Ascending aorta (tissue), 2 donors: Measurements from ENCODE around the gene FBXO33. TPM values are rescaled to one million over a fixed set of nuclear protein-coding genes. Genes with fewer than 3 reads are reported as not detected.

Source experiments
- DNase-seq, 2 donors: peaks; one replicate each; pipeline ENCODE4 v3.0.0-alpha.2; 2019; ENCODE audit warnings: low spot score in 2 of 2
- H3K27ac ChIP-seq, 2 donors: fragments of 200-600 bp; sonication (generic); one replicate each; pipeline ENCODE4 v1.5.1; 2016 to 2017; ENCODE audit warnings: mild to moderate bottlenecking in 1 of 2
- H3K27me3 ChIP-seq: fragments of 200-600 bp; sonication (generic); one replicate; pipeline ENCODE4 v1.5.1; 2017
- H3K36me3 ChIP-seq, 2 donors: fragments of 200-600 bp; sonication (generic); one replicate each; pipeline ENCODE4 v1.5.1; 2016
- H3K4me1 ChIP-seq, 2 donors: fragments of 200-600 bp; sonication (generic); one replicate each; pipeline ENCODE4 v1.5.1; 2016 to 2017; ENCODE audit warnings: mild to moderate bottlenecking in 1 of 2
- H3K4me3 ChIP-seq, 2 donors: fragments of 200-600 bp; sonication (generic); one replicate each; pipeline ENCODE4 v1.5.1; 2016 to 2017; ENCODE audit warnings: mild to moderate bottlenecking in 1 of 2
- H3K9me3 ChIP-seq, 2 donors: fragments of 200-600 bp; sonication (generic); one replicate each; pipeline ENCODE4 v1.5.1; 2016
- intact Hi-C: fragments of 100-400 bp; cut with DNase I; formaldehyde crosslinking; loops from one replicate; pipeline ENCODE4 v1.15.1; 2023
- total RNA-seq: library from RNA; depleted of rRNA; stranded (reverse); fragments of >200 nt; gene quantifications from one replicate; pipeline ENCODE4 v1.1.0, GENCODE V29; 2016
- TF ChIP-seq, protein P1 (sequence below), 3 experiments: fragments of 200-600 bp in 2 of 3; fragments of 450-650 bp in 1 of 3; sonication (generic) in 2 of 3; IDR thresholded peaks; one replicate each; pipeline ENCODE4 v1.5.1; 2016 to 2019; ENCODE audit warnings: antibody characterized with exemption in 3 of 3, mild to moderate bottlenecking in 1 of 3, moderate library complexity in 1 of 3

FBXO33 gene
- total RNA-seq, 1 donor from 2014 or later, result 14.5 TPM

DNA sequence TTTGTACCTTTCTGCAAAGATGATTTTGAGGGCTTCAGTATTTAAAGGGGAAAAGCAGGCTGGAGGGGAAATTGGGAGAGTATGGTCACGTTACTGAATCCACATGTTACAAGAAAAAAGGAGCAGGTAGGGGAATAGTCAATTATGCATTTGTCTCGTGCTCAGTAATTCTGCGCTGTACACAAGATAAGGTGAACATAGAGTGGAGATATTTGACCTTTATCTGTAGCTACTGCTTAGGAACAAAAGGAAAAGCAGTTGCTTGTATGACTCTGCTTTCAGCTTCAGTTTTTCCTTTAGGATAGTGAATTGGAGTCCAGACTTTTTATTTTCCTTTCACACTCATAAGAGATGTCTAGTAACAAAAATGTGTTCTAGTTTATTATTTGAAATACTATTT lies 49.8 kb downstream of the FBXO33 start:
- H3K36me3 ChIP-seq, result no peaks in the 10 kb centered on the region
- intact Hi-C loops, result no loop called here

DNA sequence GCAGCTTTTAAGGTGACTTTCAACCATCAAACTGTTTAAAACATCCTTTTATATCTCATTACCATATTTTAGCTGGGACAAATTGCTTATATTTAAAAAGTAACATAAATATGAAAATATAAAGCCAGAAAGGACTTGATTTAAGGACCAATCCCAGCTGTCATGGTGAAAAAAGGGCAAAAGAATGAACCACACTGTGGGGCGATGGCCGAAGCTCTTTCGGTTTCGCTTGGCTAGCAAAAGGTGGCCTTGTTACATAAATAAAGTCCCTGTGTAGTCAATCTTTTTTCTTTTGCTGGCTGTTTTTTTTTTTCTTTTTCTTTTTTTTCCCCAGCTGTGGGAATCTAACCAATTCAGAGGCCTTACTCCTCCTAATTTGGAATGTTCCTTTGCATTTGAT lies 50.9 kb downstream of the FBXO33 start:
- peak overlapping the region; percentile 35 to 45 for H3K4me3 ChIP-seq
- intact Hi-C loops, result loop anchor here (2.0 kb wide), 1 partner anchor 49 kb away; no protein-coding TSS in a partner anchor

More for the DNA sequence above, 49.8 kb downstream of the FBXO33 start:
- no peak overlapping the region for H3K4me3 ChIP-seq
- H3K27ac ChIP-seq, result peak overlapping the region in 1 of 2 donors; percentile 72
- H3K9me3 ChIP-seq, result no peaks in the 10 kb centered on the region
- no peak for DNase-seq
- no peaks in the 10 kb centered on the region for H3K27me3 ChIP-seq
- H3K4me1 ChIP-seq, result peaks cover 0 to 3% of the 10 kb centered on the region in 2 donors
- TF ChIP-seq, protein P1, sequence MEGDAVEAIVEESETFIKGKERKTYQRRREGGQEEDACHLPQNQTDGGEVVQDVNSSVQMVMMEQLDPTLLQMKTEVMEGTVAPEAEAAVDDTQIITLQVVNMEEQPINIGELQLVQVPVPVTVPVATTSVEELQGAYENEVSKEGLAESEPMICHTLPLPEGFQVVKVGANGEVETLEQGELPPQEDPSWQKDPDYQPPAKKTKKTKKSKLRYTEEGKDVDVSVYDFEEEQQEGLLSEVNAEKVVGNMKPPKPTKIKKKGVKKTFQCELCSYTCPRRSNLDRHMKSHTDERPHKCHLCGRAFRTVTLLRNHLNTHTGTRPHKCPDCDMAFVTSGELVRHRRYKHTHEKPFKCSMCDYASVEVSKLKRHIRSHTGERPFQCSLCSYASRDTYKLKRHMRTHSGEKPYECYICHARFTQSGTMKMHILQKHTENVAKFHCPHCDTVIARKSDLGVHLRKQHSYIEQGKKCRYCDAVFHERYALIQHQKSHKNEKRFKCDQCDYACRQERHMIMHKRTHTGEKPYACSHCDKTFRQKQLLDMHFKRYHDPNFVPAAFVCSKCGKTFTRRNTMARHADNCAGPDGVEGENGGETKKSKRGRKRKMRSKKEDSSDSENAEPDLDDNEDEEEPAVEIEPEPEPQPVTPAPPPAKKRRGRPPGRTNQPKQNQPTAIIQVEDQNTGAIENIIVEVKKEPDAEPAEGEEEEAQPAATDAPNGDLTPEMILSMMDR (IDR thresholded peaks at IDR 0.05), result no peak

DNA sequence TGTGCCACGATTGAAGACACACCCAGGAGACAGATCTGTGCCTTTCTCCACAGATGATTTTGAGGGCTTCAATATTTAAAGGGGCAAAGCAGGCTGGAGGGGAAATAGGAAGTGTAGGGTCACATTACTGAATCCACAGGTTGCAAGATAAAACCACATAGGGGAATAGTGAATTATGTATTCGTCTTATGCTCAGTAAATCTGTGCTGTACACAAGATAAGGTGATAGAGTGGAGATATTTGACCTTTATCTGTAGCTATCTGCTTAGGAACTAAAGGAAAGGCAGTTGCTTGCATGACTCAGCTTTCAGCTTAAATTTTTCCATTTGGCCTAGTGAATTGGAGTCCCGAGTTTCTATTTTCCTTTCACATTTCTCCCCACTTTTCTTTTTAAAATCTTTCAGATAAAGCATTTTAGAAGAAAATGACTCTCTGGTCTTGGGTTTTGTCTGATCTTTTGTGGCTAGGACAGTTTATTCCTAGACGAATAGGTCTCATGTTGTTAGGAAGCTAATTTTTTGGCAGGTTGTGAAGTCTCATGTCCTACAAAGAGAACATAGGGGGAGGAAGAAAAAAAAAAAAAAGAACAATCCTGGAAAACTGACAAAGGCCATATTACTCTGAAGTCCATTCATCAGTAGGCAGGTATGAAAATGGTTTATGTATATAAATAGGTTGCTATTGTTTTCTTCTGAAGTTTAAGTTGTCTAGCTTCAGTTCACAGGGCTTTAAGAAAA lies 55.4 kb downstream of the FBXO33 start:
- Histone ChIP-seq H3K9me3 (no peaks in the 10 kb centered on the region), H3K27ac (peak overlapping the region; percentile 75 to 82), H3K4me1 (peaks cover 0 to 19% of the 10 kb centered on the region in 2 donors), H3K4me3 (peak overlapping the region in 1 of 2 donors; percentile 8), H3K27me3 (no peaks in the 10 kb centered on the region), H3K36me3 (no peaks in the 10 kb centered on the region)
- TF ChIP-seq, protein P1 (IDR thresholded peaks at IDR 0.05), result no peak
- DNase-seq, result no peak
- intact Hi-C loops, result loop anchor here (2.0 kb wide), 1 partner anchor 200 kb away; no protein-coding TSS in a partner anchor

More for the DNA sequence above, 50.9 kb downstream of the FBXO33 start:
- TF ChIP-seq, protein P1 (IDR thresholded peaks at IDR 0.05), result no peak
- Histone ChIP-seq H3K36me3 (no peaks in the 10 kb centered on the region), H3K27ac (peak overlapping the region; percentile 70 to 72), H3K9me3 (no peaks in the 10 kb centered on the region), H3K27me3 (no peaks in the 10 kb centered on the region), H3K4me1 (peaks cover 0 to 8% of the 10 kb centered on the region in 2 donors)
- DNase-seq, result no peak

DNA sequence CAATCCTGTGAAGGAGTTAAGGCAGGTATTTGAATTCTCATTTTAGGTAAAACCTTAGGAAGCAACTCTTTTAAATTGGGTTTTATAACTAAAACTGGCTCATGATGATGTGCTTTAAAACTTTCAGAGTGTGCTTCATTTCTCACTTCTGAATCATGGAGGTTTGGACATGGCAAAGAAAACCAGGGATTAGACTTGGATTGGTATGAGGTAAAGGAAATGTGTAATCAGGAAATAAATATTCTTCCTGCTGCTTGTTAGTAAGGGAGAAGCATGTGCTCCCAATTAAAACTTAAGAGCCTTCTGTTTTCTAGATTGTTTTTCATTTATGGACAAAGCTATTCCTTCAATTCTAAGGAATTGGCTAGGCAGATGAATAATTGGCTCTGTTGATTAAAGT lies 57.4 kb downstream of the FBXO33 start:
- H3K4me3 ChIP-seq, result no peak overlapping the region
- H3K9me3 ChIP-seq, result no peaks in the 10 kb centered on the region
- DNase-seq, result no peak
- peak overlapping the region; percentile 75 to 82 for H3K27ac ChIP-seq
- H3K4me1 ChIP-seq, result peaks cover 0 to 19% of the 10 kb centered on the region in 2 donors
- no peaks in the 10 kb centered on the region for H3K27me3 ChIP-seq
- intact Hi-C loops, result no loop called here
- peaks cover 0 to 4% of the 10 kb centered on the region in 2 donors for H3K36me3 ChIP-seq
- TF ChIP-seq, protein P1 (IDR thresholded peaks at IDR 0.05), result no peak

DNA sequence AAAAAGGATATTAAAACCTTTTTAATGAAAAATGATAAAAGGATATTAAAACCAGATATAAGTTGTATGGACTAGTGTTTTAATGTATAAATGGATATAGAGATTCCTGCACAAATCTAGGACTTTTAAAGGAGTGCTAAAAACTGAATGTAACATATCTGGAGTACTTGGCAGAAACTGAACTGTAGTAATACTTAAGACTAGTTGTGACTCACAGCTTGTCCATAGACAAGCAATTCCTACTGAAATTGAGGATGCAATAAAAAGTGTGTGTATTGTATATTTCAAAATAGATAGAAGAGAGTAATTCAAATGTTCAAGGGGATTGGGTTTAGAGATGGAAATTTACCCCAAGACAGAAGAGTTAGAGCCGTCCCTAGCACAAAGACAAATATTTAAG lies 59.6 kb downstream of the FBXO33 start:
- intact Hi-C loops, result no loop called here
- H3K9me3 ChIP-seq, result no peaks in the 10 kb centered on the region
- H3K4me3 ChIP-seq, result no peak overlapping the region
- TF ChIP-seq, protein P1 (IDR thresholded peaks at IDR 0.05), result no peak
- H3K27me3 ChIP-seq, result no peaks in the 10 kb centered on the region
- peaks cover 0 to 4% of the 10 kb centered on the region in 2 donors for H3K36me3 ChIP-seq
- H3K27ac ChIP-seq, result no peak overlapping the region
- DNase-seq, result no peak
- peaks cover 0 to 17% of the 10 kb centered on the region in 2 donors for H3K4me1 ChIP-seq
